SU-DHL-6 (cell line): ENCODE data around the gene AKT1S1.

Source experiments
- H2AFZ ChIP-seq: fragments of 200-600 bp; sonication (generic); 2 replicates; pipeline ENCODE4 v1.6.1; 2014; ENCODE audit warnings: low read depth, mild to moderate bottlenecking, moderate library complexity, mixed read lengths, antibody characterized with exemption, low read length; ENCODE audit not compliant: severe bottlenecking
- H3F3A ChIP-seq: fragments of 200-600 bp; shearing (Covaris generic); 2 replicates; pipeline ENCODE4 v1.6.0; 2016; ENCODE audit warnings: antibody characterized with exemption, mild to moderate bottlenecking; ENCODE audit not compliant: insufficient read depth
- H3K27ac ChIP-seq: fragments of 200-600 bp; sonication (generic); 2 replicates; pipeline ENCODE4 v1.5.1; 2016; ENCODE audit warnings: low read depth, mild to moderate bottlenecking, low read length, moderate library complexity, mixed read lengths
- H3K27me3 ChIP-seq: fragments of 200-600 bp; sonication (generic), shearing (Covaris generic); 2 replicates; pipeline ENCODE4 v1.6.0; 2014; ENCODE audit warnings: mild to moderate bottlenecking, low read length
- H3K36me3 ChIP-seq: fragments of 200-600 bp; sonication (generic); 2 replicates; pipeline ENCODE4 v1.6.1; 2014; ENCODE audit warnings: mild to moderate bottlenecking, low read length, mixed read lengths
- H3K4me2 ChIP-seq: fragments of 300-600, 200-600 bp; shearing (Covaris generic), sonication (generic); 2 replicates; pipeline ENCODE4 v1.6.0; 2014; ENCODE audit warnings: low read length, low read depth, mild to moderate bottlenecking; ENCODE audit not compliant: poor library complexity, severe bottlenecking
- H3K4me3 ChIP-seq: fragments of 200-600 bp; sonication (generic); 2 replicates; pipeline ENCODE4 v1.5.1; 2014; ENCODE audit warnings: antibody characterized with exemption, low read length, mild to moderate bottlenecking, mixed read lengths; ENCODE audit not compliant: insufficient read depth, poor library complexity, severe bottlenecking
- H3K79me2 ChIP-seq: fragments of 200-600 bp; sonication (generic); 2 replicates; pipeline ENCODE4 v1.6.1; 2014; ENCODE audit warnings: mild to moderate bottlenecking, low read length, moderate library complexity; ENCODE audit not compliant: insufficient read depth
- H3K9ac ChIP-seq: fragments of 200-600 bp; sonication (generic); 2 replicates; pipeline ENCODE4 v1.7.0; 2014; ENCODE audit warnings: mild to moderate bottlenecking, low read length
- H3K9me2 ChIP-seq: fragments of 200-600 bp; sonication (generic); replicated peaks from 2 replicates; pipeline ENCODE4 v1.6.1; 2014; ENCODE audit warnings: low read length; ENCODE audit not compliant: insufficient read depth
- H3K9me3 ChIP-seq: fragments of 200-600 bp; sonication (generic); 2 replicates; pipeline ENCODE4 v1.6.1; 2014; ENCODE audit warnings: low read length, mixed read lengths; ENCODE audit not compliant: insufficient read depth
- H4K20me1 ChIP-seq: fragments of 200-600 bp; sonication (generic); 2 replicates; pipeline ENCODE4 v1.6.1; 2014; ENCODE audit warnings: low read depth, mild to moderate bottlenecking, antibody characterized with exemption, low read length, moderate library complexity, mixed read lengths
- EZH2phosphoT487 ChIP-seq: fragments of 200-600 bp; sonication (generic), shearing (Covaris generic); conservative IDR thresholded peaks from 2 replicates; pipeline ENCODE4 v1.6.1; 2018; ENCODE audit warnings: mild to moderate bottlenecking, antibody characterized with exemption, low read length, moderate library complexity, mixed read lengths
- TF ChIP-seq, protein P1 (sequence below): fragments of 200-600 bp; sonication (generic); IDR thresholded peaks from one replicate; pipeline ENCODE4 v1.5.1; 2017; ENCODE audit warnings: antibody characterized with exemption, mild to moderate bottlenecking, low read length, moderate library complexity; ENCODE audit not compliant: insufficient read depth, poor library complexity, severe bottlenecking

Gene AKT1S1

DNA sequence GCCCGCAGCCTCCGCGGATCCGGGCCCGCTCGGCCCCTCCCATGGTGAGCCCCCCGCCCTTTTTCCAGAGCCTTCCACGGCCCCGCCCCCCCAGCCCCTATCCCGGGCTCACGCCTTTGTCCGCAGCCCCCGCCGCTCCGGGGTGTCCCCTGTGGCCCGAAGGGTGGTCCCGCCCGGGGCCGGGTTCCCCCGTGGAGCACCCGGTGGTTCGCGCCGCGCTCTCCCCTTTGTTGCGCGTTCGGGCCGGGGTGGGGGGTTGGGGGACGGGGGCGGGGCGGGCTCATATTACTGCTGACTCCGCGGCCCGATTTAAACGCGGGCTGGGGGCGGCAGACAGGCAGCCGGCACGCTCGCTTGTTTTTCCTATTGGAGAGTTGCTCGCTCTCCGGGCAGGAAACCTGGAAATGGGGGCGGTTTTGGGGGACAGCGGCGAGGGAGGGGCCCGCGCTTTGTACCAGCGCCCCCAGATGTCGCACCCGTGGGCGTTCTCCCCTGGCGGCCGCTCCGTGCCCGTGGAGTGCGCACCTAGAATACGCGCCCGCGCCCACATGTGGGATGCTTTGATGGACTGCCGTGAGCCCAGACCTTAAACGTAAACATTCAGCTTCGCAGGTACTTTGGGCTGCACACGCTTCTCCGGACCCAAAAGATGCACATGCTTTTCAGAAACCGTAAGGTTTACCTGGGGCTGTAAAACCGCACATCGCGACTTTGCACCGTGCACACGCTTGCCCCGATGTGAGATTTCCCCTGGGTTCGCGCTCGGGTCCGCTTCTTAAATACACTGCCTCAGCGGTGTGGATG lies 25.5 kb downstream of the AKT1S1 start:
- Histone ChIP-seq H3K27ac (peak overlapping the region; percentile 82; the same call in 1 of the 2 replicates), H3K9me2 (no peaks in the 10 kb centered on the region), H4K20me1 (0 out of 2 replicates have a peak, but pooled peaks cover 3% of the 10 kb centered on the region), H3K9me3 (no peaks in the 10 kb centered on the region), H3K27me3 (no peaks in the 10 kb centered on the region), H3K4me2 (peak overlapping the region; percentile 57), H3F3A (peaks cover 15% of the 10 kb centered on the region), H3K9ac (peak overlapping the region; percentile 48), H3K79me2 (peaks cover 7% of the 10 kb centered on the region; the same call in 1 of the 2 replicates), H3K4me3 (peak overlapping the region; percentile 45), H2AFZ (no peak overlapping the region), H3K36me3 (no peaks in the 10 kb centered on the region)
- TF ChIP-seq, protein P1, sequence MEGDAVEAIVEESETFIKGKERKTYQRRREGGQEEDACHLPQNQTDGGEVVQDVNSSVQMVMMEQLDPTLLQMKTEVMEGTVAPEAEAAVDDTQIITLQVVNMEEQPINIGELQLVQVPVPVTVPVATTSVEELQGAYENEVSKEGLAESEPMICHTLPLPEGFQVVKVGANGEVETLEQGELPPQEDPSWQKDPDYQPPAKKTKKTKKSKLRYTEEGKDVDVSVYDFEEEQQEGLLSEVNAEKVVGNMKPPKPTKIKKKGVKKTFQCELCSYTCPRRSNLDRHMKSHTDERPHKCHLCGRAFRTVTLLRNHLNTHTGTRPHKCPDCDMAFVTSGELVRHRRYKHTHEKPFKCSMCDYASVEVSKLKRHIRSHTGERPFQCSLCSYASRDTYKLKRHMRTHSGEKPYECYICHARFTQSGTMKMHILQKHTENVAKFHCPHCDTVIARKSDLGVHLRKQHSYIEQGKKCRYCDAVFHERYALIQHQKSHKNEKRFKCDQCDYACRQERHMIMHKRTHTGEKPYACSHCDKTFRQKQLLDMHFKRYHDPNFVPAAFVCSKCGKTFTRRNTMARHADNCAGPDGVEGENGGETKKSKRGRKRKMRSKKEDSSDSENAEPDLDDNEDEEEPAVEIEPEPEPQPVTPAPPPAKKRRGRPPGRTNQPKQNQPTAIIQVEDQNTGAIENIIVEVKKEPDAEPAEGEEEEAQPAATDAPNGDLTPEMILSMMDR, result no peak
- TF ChIP-seq EZH2phosphoT487, result no peak

DNA sequence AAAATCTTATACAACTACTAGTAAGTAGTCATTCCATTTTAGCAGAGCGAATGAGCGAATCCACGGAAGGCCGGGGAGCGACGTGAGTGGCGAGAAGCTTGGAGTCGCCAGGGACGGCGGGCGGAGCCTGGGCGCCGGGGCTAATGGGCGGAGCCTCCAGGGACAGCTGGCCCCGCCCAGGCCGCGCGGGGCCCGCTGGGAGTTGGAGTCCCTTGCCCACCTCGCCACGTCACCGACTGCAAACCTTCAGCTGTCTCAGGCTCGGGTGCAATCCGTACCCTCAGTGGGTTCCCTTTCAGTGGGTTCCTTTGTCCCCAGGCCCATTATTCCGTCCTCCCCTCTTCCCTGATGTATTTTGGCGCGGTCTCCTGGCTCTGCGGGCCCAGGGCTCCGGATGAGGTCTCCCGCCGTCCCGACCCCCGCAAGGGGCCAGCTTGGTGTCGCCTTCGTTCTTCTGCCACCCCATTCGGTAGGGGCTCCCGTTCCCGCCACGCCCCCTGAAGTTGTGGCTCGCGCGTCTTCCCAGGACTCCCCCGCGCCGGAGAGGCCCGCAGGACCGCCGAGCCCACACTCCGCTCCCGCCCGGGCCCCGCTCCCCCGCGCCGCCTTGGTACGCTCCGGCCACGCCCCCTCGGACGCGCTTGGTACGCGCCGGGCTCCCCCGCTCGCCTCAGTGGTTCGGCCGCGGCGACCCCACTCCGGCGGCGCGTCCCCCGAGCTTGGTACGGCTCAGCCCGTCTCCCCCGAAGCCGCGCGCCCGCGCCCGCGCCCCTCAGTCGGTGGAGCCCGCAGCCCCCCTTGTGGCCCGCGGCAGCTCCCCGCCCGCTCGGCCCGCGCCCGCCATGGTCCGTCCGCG lies 26.4 kb downstream of the AKT1S1 start, which contains the start of gene PTOV1:
TSS of gene PTOV1 (plus strand) at position 673 of the 856 bp plus-strand sequence.
- H3K9ac ChIP-seq, result peak within 1 kb of the TSS; percentile 48
- no peaks in the 10 kb centered on the region for H3K9me2 ChIP-seq
- H3K79me2 ChIP-seq, result peaks cover 7% of the 10 kb centered on the region; the same call in 1 of the 2 replicates
- TF ChIP-seq, protein P1, result no peak
- TF ChIP-seq EZH2phosphoT487, result no peak
- peak within 1 kb of the TSS; percentile 45 for H3K4me3 ChIP-seq
- H3K9me3 ChIP-seq, result no peaks in the 10 kb centered on the region
- H2AFZ ChIP-seq, result peak within 1 kb of the TSS; percentile 37
- no peaks in the 10 kb centered on the region for H3K36me3 ChIP-seq
- H4K20me1 ChIP-seq, result 0 out of 2 replicates have a peak, but pooled peaks cover 3% of the 10 kb centered on the region
- peaks cover 15% of the 10 kb centered on the region for H3F3A ChIP-seq
- no peaks in the 10 kb centered on the region for H3K27me3 ChIP-seq
- peak within 1 kb of the TSS; percentile 57 for H3K4me2 ChIP-seq
- H3K27ac ChIP-seq, result peak within 1 kb of the TSS; percentile 82

DNA sequence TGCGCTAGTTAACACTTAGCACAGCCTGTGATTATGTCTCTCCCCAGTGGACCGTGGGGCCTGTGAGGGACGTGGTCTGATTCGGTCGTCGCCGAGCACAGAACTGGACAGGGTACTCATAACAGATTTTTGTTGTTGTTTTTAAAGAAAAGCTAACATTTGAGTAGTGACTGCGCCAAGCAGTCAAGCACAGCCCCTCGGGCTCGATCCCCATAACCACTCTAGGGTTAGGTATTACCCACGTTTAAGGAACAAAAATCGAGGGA lies 27.0 kb downstream of the AKT1S1 start:
- Histone ChIP-seq H3K9me2 (no peaks in the 10 kb centered on the region), H3K36me3 (no peaks in the 10 kb centered on the region), H3K9me3 (no peaks in the 10 kb centered on the region), H3K79me2 (peaks cover 7% of the 10 kb centered on the region; the same call in 1 of the 2 replicates), H3F3A (peaks cover 15% of the 10 kb centered on the region), H3K4me2 (peak overlapping the region; percentile 57), H3K4me3 (peak overlapping the region; percentile 32), H3K27me3 (no peaks in the 10 kb centered on the region), H3K27ac (no peak overlapping the region), H4K20me1 (0 out of 2 replicates have a peak, but pooled peaks cover 3% of the 10 kb centered on the region), H2AFZ (peak overlapping the region; percentile 23), H3K9ac (peak overlapping the region; percentile 48; the same call in 1 of the 2 replicates)
- TF ChIP-seq EZH2phosphoT487, result no peak
- TF ChIP-seq, protein P1, result no peak
